Activated CD8-positive, alpha-beta memory T cell treated with anti-CD3 and anti-CD28 coated beads for 48 hours (primary cell): ENCODE measurements around the gene SIM1.
"Not testable (repeated sequence)": the region's sequence is repeated elsewhere in the genome, so short reads cannot be mapped to it uniquely, and the experiment has no call there.

Experiments used
- DNase-seq, 3 experiments: peaks; one replicate each; pipeline ENCODE4 v3.0.0-alpha.2; 2020; ENCODE audit warnings: low read depth in 2 of 3, low spot score in 2 of 3

The SIM1 gene

DNA sequence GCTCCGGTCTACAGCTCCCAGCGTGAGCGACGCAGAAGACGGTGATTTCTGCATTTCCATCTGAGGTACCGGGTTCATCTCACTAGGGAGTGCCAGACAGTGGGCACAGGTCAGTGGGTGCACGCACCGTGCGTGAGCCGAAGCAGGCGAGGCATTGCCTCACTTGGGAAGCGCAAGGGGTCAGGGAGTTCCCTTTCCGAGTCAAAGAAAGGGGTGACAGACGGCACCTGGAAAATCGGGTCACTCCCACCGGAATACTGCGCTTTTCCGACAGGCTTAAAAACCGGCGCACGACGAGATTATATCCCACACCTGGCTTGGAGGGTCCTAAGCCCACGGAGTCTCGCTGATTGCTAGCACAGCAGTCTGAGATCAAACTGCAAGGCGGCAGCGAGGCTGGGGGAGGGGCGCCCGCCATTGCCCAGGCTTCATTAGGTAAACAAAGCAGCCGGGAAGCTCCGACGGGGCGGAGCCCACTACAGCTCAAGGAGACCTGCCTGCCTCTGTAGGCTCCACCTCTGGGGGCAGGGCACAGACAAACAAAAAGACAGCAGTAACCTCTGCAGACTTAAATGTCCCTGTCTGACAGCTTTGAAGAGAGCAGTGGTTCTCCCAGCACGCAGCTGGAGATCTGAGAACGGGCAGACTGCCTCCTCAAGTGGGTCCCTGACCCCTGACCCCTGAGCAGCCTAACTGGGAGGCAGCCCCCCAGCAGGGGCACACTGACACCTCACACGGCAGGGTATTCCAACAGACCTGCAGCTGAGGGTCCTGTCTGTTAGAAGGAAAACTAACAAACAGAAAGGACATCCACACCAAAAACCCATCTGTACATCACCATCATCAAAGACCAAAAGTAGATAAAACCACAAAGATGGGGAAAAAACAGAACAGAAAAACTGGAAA, 109.7 kb downstream of the SIM1 start:
- not testable (repeated sequence) for DNase-seq

DNA sequence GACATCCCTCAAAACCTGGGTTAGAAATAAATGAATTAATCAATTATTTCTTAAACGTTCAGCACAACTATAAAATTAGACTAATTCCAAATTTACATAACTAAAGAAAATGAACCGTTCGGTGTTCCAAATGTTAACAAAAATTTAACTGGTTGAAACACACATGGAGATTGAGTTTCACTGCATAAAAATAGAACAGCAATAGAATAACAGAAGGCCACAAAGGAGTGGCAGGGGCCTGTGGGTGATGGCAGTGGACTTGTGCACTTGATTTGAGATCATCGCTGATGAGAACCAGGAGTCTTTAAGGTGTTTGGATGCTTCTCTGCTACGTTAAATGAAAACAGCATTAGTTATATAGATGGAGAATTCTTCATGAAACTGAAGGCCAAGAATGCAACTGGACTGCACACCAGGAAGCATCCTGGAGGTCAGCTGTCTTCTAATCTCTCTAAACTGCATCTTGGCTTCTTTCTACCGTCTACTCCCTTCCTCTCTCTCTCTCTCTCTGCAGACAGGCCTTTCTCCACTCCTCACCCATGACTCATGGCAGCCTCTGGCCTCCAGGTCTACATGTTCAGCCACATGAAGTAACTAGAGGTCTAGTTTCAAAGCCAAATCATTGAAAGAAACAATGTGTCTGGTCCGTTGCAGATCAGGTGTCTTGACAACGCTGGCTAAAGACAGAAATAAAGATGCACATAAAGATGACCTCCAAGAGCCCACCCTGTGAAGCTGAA, 111.3 kb downstream of the SIM1 start:
- no peak for DNase-seq

DNA sequence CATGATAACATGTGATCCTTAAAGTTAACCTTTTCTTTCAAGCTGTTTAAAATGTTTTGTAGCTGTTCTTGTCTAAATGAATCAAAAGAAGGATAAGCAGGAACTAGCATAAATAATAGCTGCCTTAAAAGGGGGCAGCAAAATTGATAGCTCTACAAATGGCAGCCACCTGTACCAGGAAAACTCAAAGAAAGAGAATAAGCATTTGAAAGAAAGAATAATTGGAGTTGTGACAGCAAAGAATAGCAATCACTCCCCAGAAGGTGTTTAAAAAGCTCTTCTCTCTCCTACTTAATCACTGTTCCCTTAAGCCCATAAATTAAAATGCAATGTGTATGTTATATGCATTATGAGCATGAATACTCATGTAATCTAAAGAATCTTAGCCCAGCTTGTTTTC, 114.6 kb downstream of the SIM1 start:
- no peak for DNase-seq

DNA sequence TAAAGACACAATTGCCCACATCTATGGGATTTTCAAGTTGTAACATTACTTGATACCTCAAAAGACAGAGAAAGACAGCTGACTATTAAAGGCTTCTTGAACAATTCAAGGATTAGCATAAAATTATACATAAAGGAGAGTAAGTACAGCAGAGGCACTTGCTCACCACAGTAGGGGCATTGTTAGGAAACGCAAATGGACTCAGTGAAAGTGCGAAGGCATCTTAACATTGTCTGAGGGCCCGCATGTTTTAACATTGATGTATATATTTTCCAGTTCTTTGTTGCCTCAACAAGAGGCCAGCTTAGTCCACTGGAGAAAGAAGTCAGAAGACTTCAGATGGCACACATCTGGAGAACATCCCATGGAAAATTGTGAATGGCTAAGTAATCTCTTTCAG, 115.4 kb downstream of the SIM1 start:
- DNase-seq = no peak

DNA sequence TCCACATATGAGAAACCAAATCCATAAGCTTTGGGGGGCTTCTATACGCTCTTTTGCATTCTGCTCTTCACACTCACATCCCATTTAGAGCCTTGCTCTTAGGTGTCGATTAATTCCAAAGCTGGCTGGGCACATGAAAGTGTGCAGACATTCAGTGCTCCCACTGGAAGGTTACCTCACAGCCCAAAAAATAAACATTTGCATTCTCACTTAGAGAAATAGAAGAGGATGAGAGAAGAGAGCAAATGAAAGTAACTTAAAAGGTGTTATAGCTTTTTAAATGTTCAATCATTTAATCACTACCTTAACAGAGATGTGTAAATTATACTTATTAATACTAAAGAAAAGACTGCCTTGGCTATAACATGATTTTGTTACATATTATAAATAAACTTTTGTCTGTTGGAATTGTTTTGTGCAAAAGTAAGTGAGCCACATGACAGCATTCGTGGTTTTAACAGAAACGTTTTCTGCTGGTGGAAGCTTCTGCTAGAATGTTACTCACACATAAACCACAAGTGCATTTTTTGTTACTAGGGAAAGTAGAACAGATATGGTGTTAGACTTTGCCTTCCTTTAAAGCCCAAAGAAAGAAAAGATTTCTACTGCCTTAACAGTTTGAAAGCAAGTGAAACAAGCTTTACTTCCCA, 116.7 kb downstream of the SIM1 start:
- DNase-seq = no peak

DNA sequence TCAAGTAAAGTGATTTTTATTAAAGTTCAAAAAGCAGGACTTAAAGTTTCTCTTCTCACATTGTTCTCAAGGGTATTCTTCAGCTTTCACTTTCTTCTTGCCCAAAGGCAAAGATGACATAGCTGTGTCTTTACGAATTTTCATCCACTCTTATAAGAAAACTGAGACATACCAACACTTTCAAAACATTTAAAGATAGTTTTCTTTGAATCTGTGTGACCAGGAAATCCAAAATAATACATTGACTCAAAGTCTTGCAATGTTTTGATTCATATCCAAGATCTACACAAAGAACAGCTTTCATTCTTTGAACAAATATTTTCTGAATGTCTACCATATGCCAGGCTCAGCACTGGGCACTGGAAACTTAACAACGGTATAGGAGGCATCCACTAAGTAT, 117.9 kb downstream of the SIM1 start:
- DNase-seq = no peak

DNA sequence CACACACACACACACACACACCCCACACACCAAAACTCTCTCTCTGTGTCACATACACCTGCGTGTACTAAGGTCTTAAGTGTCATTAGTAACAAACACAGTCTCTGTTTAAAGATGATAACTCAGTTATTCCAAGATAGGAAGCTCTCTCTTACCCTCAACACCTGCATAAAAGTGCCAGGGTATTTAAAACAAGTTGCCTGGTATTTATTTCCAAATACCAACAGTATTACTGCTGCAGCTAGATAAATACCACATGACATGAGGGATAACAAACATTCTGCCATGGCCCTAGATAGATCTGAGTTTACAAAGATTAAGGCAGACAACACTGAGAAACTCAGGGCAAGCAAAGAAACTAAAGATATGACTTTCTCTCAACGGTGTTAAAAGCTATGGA, 118.5 kb downstream of the SIM1 start:
- no peak for DNase-seq

DNA sequence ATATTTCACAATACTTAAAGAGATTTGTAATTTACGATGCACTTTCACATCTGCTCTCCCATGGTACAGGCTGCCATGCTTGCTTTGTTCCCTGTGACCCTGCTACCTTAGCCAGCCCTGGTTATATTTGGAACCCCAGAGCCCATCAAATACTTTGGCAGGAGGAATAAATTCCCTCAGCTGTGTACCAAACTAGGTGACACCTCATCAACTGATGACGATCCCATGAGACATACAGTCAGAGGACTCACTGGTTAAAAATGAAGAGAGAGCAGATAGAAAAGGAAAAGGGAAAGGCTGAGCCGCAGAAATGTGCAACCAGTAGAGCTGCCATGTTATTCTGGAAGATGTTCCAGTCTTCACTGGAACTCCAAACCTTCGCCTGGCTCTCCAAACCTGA, 120.0 kb downstream of the SIM1 start:
- DNase-seq = no peak

DNA sequence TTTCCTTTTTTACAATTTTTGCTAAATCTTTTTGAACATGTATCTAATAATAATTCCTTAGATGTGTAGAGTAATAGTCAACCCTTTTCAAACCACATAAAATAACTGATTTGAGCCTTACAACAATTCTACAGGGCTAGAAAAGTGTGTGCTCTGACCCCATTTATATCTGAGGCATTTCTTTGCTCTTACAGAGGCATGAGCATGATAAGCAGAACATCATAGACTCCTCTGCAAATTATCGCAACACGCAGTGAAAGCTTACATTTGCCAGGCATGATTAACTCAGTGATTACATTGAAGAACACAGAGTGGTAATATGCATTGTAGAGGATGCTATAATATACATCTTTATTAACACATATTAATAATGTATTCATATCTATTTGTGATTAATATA, 120.4 kb downstream of the SIM1 start:
- no peak for DNase-seq

DNA sequence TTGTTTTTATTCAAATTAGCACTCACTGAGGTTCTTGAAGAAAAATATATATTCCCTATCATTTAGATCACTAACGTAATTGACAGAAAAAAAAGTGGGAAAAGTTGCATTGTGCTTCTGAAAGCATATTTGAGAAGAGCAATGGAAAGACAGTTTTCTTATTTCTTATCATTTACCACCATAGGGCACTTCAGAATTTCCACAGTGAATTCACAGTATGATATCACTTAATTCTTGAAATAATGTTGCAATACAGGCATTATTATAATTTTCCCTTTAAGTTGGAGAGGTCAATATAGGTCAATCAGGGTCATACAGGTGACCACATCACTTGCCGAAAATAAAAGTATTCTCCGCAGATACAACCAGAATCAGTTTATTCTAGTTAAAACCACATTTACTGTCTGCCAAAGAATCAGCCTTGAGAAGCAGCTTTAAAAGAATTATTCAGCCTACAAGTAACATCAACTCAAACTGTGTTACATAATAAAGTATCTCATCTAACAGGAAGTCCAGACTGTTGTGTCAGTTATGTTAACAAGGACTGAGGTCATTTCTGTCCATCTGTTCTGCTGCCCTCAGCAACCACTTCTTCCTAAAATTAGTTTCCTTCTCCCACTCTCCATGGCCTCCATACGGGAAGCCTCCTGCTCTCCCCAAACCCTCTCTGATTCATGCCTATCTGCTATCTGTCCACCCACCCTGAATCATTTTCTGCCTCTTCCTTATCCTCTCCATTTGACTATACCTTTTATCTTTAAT, 121.2 kb downstream of the SIM1 start:
- no peak for DNase-seq

DNA sequence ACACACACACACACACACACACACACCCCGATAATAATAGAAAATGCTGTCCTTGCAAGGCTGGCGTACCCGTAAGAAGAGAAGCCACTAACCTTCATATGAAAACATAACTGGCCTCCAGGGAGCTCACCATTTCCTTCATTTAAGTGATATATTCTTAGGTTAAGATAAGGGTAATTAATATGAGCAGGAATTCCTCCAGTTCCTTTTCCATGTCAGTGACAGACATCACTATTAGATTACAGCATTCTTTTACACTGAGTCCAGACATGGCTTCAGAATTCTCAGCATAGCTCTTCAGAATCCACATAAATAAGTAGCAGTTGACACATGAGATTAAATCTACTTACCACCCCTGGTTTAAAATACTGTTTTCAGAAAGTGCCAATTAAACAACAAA, 121.9 kb downstream of the SIM1 start:
- no peak for DNase-seq

DNA sequence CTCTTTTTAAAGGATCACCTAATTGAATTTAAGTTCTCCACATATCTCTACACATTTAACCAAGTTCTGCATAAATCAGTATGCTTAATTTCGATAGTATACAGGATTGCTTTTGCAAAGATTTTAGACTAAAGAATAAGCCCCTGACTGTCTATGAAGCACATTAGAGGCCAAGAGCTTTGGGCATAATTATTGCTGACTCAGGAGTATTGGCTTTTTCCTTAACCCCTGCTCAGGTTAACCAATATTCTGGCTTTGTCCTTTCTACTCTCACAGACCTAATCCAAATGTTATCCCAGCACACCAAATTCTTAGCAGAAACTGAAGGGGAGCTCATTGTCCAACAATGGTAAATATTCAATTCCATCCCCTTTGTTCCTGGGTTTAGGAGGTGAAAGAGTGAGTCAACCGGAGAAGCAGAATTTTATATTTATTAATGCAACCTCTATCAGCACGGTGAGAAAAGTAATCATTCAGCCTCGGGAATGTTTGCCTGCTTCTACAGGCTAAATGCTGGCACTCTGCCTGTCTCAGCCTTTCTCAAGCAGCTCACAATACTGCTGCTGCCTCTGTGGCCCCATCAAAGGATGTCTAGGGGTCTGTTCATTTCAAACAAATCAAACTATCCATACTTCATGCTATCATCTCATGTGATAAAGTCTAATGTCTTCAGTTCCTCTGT, 125.0 kb downstream of the SIM1 start:
- no peak for DNase-seq

DNA sequence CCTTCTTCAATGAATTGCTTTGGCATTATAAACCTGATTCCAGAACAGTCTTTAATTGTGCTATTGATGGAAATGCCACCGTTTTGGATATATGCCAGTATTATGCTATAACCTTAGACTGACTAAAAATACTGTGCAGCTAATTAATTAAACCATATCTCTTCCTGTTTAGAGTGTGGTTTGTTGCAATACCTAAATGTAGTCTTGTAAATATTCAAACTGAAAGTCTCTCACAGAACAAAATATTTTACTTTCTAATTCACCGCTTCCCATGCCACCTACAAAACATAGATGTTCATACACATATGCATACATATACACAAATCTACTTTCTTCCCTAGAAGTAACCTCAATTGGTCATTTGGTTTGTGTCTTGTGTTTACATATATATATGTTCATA, 126.6 kb downstream of the SIM1 start:
- no peak for DNase-seq

DNA sequence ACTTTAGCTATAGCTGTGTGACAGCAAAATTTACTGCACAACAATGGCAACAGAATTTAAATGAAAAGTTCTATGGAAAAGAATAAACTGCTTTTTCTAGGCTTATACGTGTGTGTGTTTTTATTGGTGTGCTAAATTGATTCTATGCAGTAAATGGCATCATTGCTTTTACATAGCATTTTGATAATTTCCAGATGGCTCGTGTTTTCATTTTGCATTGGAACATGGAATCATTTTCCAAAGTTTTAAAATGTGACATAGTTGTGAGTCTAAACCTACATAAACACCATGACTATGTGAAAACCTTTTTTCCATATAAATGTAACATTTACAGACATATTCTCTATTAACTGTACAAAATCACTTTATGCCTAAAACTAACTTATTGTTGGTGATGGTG, 127.8 kb downstream of the SIM1 start:
- no peak for DNase-seq

DNA sequence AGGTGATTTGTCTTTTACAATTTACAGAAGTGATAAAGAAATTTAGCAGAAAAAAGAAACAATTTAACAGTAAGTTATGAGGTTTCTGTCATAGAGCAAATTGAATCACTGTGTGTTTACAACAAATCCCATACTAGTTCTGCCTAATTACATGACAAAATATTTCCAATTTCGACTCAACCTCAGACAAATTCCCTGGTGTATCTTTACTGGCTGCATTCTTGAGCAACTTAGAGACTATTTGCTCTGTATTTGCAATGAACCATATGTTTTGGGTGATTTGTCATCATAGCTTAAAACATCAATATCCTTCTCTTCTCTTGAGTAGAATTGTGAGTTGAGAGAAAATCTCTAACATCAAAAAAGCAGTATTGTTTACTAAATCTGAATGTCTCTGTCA, 128.7 kb downstream of the SIM1 start:
- DNase-seq = no peak
